Stimulated activated naive CD8-positive, alpha-beta T cell treated with anti-CD3 and anti-CD28 coated beads, Interleukin-15, Interleukin-2, amounts not matched to agents 100 ng/mL and 50 ng/mL, for 24 hours (primary cell): ENCODE measurements around the gene KIF5A.
"Not testable (repeated sequence)": the region's sequence is repeated elsewhere in the genome, so short reads cannot be mapped to it uniquely, and the experiment has no call there.

Experiments used
- H3K27ac Mint-ChIP-seq: one replicate; pipeline ENCODE4 v1.8.0; 2021; ENCODE audit warnings: mild to moderate bottlenecking, mixed read lengths
- H3K27me3 Mint-ChIP-seq: one replicate; pipeline ENCODE4 v1.8.0; 2021; ENCODE audit warnings: mixed read lengths
- H3K36me3 Mint-ChIP-seq: one replicate; pipeline ENCODE4 v1.8.0; 2021; ENCODE audit warnings: low read depth, mixed read lengths
- H3K4me1 Mint-ChIP-seq: one replicate; pipeline ENCODE4 v1.8.0; 2021; ENCODE audit warnings: low read depth, mixed read lengths
- H3K4me3 Mint-ChIP-seq: one replicate; pipeline ENCODE4 v1.8.0; 2021; ENCODE audit warnings: mild to moderate bottlenecking, mixed read lengths
- H3K9me3 Mint-ChIP-seq: one replicate; pipeline ENCODE4 v1.8.0; 2021; ENCODE audit warnings: mixed read lengths

KIF5A gene

GRCh38 chr12:57549909-57550640 is at the start of gene KIF5A:
TSS of gene KIF5A (plus strand) at chr12:57550044. CDS start at chr12:57550272, 228 bp downstream.
- peak within 1 kb of the TSS; percentile 76 for H3K4me3 Mint-ChIP-seq
- peaks cover 28% of the 10 kb centered on the region for H3K4me1 Mint-ChIP-seq
- H3K27ac Mint-ChIP-seq = no peak within 1 kb of the TSS
- no peaks in the 10 kb centered on the region for H3K9me3 Mint-ChIP-seq
- H3K36me3 Mint-ChIP-seq = peaks cover 10% of the 10 kb centered on the region
- H3K27me3 Mint-ChIP-seq = peaks cover 9% of the 10 kb centered on the region

- Mint-ChIP-seq H3K9me3 (no peaks in the 10 kb centered on the region), H3K27ac (no peak overlapping the region), H3K27me3 (no peaks in the 10 kb centered on the region), H3K4me3 (no peak overlapping the region), H3K4me1 (peaks cover 5% of the 10 kb centered on the region), H3K36me3 (peaks cover 84% of the 10 kb centered on the region)
Measured at GRCh38 chr12:57500213-57500612, 49.6 kb upstream of the KIF5A start.

- not testable (repeated sequence) for H3K4me3 Mint-ChIP-seq, H3K9me3 Mint-ChIP-seq, H3K4me1 Mint-ChIP-seq, H3K27ac Mint-ChIP-seq, H3K27me3 Mint-ChIP-seq
- peaks cover 78% of the 10 kb centered on the region for H3K36me3 Mint-ChIP-seq
Measured at GRCh38 chr12:57502311-57502969, 47.4 kb upstream of the KIF5A start.

DNA sequence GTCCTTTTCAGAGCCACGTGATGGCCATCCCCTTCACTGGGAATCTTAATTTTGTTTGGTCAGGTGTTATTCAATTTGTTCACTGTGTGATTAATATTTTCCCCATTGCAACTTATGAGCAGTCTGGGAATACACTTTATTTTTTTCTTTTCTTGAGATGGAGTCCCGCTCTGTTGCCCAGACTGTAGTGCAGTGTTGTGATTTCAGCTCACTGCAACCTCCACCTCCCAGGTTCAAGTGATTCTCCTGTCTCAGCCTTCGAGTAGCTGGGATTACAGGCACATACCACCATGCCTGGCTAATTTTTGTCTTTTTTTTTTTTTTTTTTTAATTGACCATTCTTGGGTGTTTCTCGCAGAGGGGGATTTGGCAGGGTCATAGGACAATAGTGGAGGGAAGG is 43.3 kb upstream of the KIF5A start:
- not testable (repeated sequence) for H3K4me3 Mint-ChIP-seq, H3K9me3 Mint-ChIP-seq, H3K4me1 Mint-ChIP-seq, H3K27ac Mint-ChIP-seq, H3K27me3 Mint-ChIP-seq
- peaks cover 67% of the 10 kb centered on the region for H3K36me3 Mint-ChIP-seq

GRCh38 chr12:57507796-57508195 is 42.0 kb upstream of the KIF5A start:
- H3K27me3 Mint-ChIP-seq, H3K4me1 Mint-ChIP-seq, H3K9me3 Mint-ChIP-seq, H3K27ac Mint-ChIP-seq, H3K4me3 Mint-ChIP-seq: not testable (repeated sequence)
- H3K36me3 Mint-ChIP-seq = peaks cover 70% of the 10 kb centered on the region

DNA sequence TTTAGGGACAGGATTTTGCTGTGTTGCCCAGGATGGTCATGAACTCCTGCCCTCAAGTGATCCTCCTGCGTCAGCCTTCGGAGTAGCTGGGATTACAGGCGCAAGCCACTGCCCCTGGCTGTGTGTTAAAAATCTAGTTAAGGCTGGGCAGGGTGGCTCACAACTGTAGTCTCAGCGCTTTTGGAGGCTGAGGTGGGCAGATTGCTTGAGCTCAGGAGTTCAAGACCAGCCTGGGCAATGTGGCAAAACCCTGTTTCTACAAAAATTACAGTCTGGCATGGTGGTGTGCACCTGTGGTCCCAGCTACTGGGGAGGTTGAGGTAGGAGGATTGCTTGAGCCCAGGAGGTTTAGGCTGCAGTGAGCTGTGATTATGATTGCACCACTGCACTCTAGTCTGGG is 38.7 kb upstream of the KIF5A start:
- no peaks in the 10 kb centered on the region for H3K9me3 Mint-ChIP-seq
- no peak overlapping the region for H3K4me3 Mint-ChIP-seq
- peaks cover 3% of the 10 kb centered on the region for H3K4me1 Mint-ChIP-seq
- peaks cover 68% of the 10 kb centered on the region for H3K36me3 Mint-ChIP-seq
- no peak overlapping the region for H3K27ac Mint-ChIP-seq
- no peaks in the 10 kb centered on the region for H3K27me3 Mint-ChIP-seq

- peak overlapping the region; percentile 26 for H3K27ac Mint-ChIP-seq
- no peaks in the 10 kb centered on the region for H3K27me3 Mint-ChIP-seq
- no peak overlapping the region for H3K4me3 Mint-ChIP-seq
- H3K9me3 Mint-ChIP-seq = no peaks in the 10 kb centered on the region
- peaks cover 70% of the 10 kb centered on the region for H3K36me3 Mint-ChIP-seq
- H3K4me1 Mint-ChIP-seq = peaks cover 3% of the 10 kb centered on the region
Measured at GRCh38 chr12:57511588-57512325, 38.1 kb upstream of the KIF5A start.

- Mint-ChIP-seq H3K36me3 (peaks cover 79% of the 10 kb centered on the region), H3K4me1 (peaks cover 12% of the 10 kb centered on the region), H3K9me3 (no peaks in the 10 kb centered on the region)
Measured at GRCh38 chr12:57512665-57513064, 37.2 kb upstream of the KIF5A start.

GRCh38 chr12:57513266-57513665 is 36.6 kb upstream of the KIF5A start:
- Mint-ChIP-seq H3K4me3 (no peak overlapping the region), H3K27me3 (no peaks in the 10 kb centered on the region), H3K9me3 (no peaks in the 10 kb centered on the region), H3K4me1 (peaks cover 18% of the 10 kb centered on the region), H3K36me3 (peaks cover 81% of the 10 kb centered on the region), H3K27ac (peak overlapping the region; percentile 68)

More at GRCh38 chr12:57512665-57513064, 37.2 kb upstream of the KIF5A start:
- H3K4me3 Mint-ChIP-seq = no peak overlapping the region
- no peaks in the 10 kb centered on the region for H3K27me3 Mint-ChIP-seq
- peak overlapping the region; percentile 68 for H3K27ac Mint-ChIP-seq

DNA sequence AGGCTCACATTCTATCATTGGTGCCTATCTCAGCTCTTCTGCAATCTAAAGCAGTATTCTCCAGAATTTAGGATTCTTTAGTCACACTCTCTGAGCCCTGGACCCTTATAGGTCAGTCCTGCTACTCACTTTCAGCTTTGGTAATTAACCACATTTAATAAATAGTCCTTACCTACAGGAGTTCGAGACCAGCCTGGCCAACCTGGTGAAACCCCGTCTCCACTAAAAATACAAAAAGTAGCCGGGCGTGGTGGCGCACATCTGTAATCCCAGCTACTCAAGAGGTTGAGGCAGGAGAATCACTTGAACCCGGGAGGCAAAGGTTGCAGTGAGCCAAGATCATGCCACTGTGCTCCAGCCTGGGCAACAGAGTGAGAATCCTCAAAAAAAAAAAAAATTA is 36.2 kb upstream of the KIF5A start:
- not testable (repeated sequence) for H3K4me3 Mint-ChIP-seq, H3K27me3 Mint-ChIP-seq, H3K27ac Mint-ChIP-seq, H3K9me3 Mint-ChIP-seq
- Mint-ChIP-seq H3K4me1 (peaks cover 23% of the 10 kb centered on the region), H3K36me3 (peaks cover 81% of the 10 kb centered on the region)

DNA sequence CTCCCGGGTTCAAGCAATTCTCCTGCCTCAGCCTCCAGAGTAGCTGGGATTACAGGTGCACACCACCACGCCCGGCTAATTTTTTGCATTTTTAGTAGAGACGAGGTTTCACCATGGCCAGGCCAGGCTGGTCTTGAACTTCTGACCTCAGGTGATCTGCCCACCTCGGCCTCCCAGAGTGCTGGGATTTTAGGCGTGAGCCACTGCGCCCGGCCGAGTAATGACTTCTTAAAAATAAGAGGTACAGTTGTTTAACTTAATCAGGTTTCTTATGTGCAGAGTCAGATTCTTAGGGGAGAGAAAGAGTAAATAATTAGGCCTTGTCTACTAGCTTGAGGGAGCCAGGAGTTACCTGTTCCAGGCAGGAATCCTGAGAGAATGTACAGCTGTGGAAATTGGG is 35.6 kb upstream of the KIF5A start:
- not testable (repeated sequence) for H3K27me3 Mint-ChIP-seq, H3K9me3 Mint-ChIP-seq, H3K4me3 Mint-ChIP-seq
- peaks cover 28% of the 10 kb centered on the region for H3K4me1 Mint-ChIP-seq
- peak overlapping the region; percentile 28 for H3K27ac Mint-ChIP-seq
- H3K36me3 Mint-ChIP-seq = peaks cover 81% of the 10 kb centered on the region

- Mint-ChIP-seq H3K27ac (peak overlapping the region; percentile 28), H3K36me3 (peaks cover 81% of the 10 kb centered on the region), H3K27me3 (no peaks in the 10 kb centered on the region), H3K9me3 (no peaks in the 10 kb centered on the region), H3K4me1 (peaks cover 27% of the 10 kb centered on the region), H3K4me3 (no peak overlapping the region)
Measured at GRCh38 chr12:57514720-57515407, 35.0 kb upstream of the KIF5A start.

- Mint-ChIP-seq H3K27ac (no peak overlapping the region), H3K9me3 (no peaks in the 10 kb centered on the region), H3K4me3 (no peak overlapping the region), H3K27me3 (no peaks in the 10 kb centered on the region), H3K36me3 (peaks cover 83% of the 10 kb centered on the region), H3K4me1 (peaks cover 27% of the 10 kb centered on the region)
Measured at GRCh38 chr12:57515408-57515933, 34.4 kb upstream of the KIF5A start.

DNA sequence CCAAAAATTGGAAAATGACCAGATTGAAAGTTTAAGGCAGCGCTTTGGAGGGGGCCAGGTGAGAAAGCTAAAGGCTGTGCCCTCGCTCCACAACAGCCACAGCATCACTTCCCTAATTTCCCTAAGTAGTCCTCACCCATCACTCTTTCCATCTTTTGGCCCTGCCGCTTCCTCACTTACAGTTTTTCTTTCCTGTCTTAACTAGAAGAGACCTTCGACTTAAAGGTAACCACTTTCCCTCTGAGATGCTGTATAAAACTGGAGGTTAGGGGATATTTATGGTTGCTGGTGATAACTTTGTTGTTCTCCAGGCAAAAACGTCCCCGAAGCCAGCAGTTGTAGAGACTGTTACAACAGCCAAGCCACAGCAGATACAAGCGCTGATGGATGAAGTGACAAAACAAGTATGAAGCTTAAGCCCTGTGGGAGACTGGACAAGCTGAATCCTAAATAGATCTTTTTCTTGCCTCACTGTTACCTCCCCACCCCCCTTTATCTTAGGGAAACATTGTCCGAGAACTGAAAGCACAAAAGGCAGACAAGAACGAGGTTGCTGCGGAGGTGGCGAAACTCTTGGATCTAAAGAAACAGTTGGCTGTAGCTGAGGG is 33.8 kb upstream of the KIF5A start:
- Mint-ChIP-seq H3K27me3 (no peaks in the 10 kb centered on the region), H3K36me3 (peaks cover 83% of the 10 kb centered on the region), H3K27ac (peak overlapping the region; percentile 79), H3K4me3 (no peak overlapping the region), H3K4me1 (peaks cover 30% of the 10 kb centered on the region), H3K9me3 (no peaks in the 10 kb centered on the region)
